LNCAP (cell line): ENCODE results near the gene RAB3IP.

Experiments used
- TF ChIP-seq, protein P1 (sequence below): fragments of 450-650 bp; IDR thresholded peaks from 2 replicates; pipeline ENCODE4 v1.5.1; 2017; ENCODE audit warnings: mild to moderate bottlenecking

Gene RAB3IP

DNA sequence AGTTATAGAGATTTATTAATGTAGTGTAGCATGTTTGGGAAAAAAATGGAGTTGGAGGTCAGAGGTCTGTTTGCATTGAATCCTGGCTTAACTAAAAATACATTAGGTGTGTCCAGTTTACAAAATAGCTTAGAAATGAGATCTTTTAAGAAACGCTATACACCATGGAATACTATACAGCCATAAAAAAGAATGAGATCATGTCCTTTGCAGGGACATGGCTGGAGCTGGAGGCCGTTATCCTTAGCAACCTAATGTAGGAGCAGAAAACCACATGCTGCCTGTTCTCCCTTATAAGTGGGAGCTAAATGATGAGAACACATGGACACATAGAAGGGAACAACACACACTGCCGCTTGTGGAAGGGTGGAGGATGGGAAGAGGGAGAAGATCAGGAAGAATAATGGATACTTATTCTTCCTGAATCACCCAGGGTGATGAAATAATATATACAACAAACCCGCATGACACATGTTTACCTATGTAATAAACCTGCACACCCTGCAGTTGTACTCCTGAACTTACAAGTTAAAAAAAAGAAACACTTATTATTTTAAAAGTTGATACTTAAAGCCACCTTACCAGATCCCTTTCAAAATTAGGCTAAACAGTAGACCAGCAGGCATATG, 72.3 kb downstream of the RAB3IP start:
- TF ChIP-seq, protein P1, sequence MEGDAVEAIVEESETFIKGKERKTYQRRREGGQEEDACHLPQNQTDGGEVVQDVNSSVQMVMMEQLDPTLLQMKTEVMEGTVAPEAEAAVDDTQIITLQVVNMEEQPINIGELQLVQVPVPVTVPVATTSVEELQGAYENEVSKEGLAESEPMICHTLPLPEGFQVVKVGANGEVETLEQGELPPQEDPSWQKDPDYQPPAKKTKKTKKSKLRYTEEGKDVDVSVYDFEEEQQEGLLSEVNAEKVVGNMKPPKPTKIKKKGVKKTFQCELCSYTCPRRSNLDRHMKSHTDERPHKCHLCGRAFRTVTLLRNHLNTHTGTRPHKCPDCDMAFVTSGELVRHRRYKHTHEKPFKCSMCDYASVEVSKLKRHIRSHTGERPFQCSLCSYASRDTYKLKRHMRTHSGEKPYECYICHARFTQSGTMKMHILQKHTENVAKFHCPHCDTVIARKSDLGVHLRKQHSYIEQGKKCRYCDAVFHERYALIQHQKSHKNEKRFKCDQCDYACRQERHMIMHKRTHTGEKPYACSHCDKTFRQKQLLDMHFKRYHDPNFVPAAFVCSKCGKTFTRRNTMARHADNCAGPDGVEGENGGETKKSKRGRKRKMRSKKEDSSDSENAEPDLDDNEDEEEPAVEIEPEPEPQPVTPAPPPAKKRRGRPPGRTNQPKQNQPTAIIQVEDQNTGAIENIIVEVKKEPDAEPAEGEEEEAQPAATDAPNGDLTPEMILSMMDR = no peak

DNA sequence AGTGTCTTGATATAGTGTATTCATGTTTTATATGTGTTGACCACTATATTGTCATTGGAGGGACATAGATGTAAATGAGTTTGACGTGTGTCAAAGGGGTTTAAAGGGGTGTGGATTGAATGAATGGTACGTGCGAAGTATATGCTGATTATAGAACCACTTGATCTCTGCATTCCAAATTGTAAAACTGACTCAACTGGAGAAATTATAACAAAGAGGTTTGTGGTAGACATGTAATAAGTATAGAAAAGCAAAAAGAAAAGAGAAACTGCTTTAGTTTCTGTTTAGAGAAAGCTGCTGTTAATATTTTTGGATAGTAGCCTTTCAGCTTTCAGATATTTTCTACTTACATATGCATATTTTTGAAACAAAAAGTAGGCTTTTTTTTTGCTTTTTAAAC, 77.4 kb downstream of the RAB3IP start:
- TF ChIP-seq, protein P1 = no peak

DNA sequence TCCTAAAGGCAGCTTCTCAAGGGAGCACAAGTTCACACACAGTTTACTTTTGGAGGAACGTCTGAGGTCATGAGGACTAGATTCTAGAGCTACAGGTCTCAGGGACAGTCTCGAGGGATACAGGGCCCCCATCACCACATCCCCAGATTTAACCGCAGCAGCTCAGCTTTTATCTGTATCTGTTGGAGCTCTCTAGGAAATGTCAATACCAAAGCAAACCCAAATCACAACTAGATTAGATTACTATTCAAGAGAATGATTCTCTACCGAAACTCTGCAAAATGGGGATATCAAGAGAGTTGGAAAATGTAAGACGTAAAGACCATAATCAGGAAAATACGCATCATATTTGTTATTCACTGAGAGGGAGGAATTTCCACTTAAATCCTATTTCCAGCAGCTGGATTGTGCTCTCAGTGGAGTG, 82.4 kb downstream of the RAB3IP start:
- TF ChIP-seq, protein P1 = no peak

DNA sequence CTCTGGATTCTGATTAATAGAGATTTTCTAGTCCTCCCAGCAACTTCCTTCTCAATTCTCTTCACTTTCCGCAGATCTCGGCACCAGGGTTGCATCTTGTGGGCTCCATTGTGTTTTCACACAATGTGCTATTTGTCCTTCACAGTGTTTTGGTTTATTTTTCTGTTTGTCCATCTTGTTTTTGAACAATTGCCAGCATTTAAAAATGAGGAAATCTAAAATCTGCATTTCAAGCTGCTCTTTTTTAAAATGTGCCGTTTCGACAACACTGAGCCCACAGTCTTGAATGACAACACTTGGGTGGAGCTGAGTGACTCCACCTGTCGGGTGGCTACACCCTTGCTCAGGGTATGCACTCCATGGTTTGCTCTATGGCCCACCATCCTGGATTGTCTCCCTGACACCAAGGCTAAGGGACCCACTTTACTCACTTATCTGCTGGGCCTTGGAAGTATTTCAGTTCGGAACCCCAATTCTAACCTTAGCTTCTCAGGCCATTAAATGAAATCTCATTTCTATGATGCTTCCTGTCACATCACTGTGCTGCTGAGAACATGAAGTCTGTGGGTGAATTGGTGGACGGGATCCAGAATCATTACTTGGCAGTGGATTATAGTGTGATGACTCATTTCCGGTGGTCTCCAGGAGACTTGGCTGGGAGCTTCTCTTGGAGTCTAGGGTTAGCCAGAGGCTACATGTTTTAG, 82.9 kb downstream of the RAB3IP start:
- TF ChIP-seq, protein P1 = no peak

DNA sequence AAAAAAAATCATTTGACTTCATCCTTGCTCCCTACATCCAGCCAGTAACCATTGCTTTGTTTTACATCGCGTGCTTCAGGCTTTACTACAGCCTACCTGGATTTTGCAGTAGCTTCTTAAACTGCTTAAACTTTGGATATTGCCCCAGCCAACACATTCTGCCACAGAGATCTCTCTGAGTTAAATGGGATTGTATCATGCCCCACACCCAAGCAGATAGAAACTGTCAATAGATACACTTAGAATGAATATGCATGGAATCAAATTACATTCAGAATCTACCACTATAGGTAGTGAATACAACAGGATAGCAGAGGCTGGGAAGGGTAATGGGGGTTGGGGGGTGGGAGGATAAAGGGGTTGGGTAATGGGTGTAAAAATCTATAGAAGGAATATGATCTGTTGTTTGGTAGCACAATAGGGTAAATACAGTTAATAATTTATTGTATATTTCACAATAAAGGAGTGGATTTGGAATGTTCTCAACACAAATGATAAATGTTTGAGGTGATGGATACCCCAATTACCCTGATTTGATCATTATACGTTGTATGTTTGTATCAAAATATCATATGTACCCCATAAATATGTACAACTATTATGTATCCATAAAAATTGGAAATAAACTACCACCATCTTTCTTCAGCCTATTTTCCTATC, 83.7 kb downstream of the RAB3IP start:
- TF ChIP-seq, protein P1 = no peak

DNA sequence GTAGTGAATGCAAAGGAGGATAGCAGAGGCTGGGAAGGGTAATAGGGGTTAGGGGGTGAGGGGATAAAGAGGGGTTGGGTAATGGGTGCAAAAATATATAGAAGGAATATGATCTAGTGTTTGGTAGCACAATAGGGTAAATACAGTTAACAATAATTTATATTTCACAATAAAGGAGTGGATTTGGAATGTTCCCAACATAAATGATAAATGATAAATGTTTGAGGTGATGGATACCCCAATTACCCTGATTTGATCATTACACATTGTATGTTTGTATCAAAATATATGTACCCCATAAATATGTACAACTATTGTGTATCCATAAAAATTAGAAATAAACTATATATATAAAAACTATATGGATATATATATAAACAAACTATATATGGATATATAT, 85.4 kb downstream of the RAB3IP start:
- TF ChIP-seq, protein P1 = no peak

DNA sequence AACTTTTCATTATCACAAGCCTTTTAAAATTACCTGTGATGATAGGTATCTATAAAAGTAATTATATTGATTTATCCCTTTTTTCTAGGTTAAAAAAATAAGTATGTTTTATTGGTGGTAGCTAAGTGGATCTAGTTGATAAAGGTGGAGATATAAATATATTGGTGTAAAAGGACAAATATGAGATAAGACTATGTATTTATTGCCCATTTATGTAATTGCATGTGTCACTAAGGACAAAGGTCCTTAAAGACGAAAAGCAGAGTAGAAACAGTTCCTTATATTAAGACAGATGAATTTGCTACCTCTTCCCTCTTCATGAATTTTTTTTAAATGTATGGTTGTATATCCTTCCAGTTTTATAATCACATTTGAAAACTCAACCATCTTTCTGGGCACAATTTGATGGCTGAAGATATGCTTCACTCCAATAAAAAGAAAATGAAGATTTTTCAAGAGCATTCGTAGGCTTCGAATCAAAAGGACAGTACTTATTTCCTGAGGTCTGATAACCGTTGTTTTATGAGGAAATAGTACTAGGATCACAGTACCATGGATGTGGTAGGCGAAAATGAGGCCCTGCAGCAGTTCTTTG, 86.4 kb downstream of the RAB3IP start, which contains the start of gene MYRFL:
MYRFL (plus strand) TSS at position 262 of the 595 bp plus-strand sequence; CDS start at position 553, 291 bp downstream.
- TF ChIP-seq, protein P1 = no peak
